Neural crest cell (in vitro differentiated cells): ENCODE results near the gene ELP4. TPM values are rescaled to one million over a fixed set of nuclear protein-coding genes. Genes with fewer than 3 reads are reported as not detected.

ENCODE experiments used
- DNase-seq: peaks from one replicate; pipeline ENCODE4 v3.0.0; 2021; ENCODE audit warnings: low read depth, mixed read lengths, low spot score
- H3K27ac Mint-ChIP-seq: one replicate; pipeline ENCODE4 v1.8.0; 2021; ENCODE audit warnings: mild to moderate bottlenecking, mixed read lengths; ENCODE audit not compliant: unreplicated experiment
- H3K27me3 Mint-ChIP-seq: 2 replicates; pipeline ENCODE4 v1.8.0; 2021; ENCODE audit warnings: low read depth, mild to moderate bottlenecking, mixed read lengths
- H3K36me3 Mint-ChIP-seq: 2 replicates; pipeline ENCODE4 v1.8.0; 2021; ENCODE audit warnings: low read depth, mild to moderate bottlenecking, mixed read lengths
- H3K4me1 Mint-ChIP-seq: 2 replicates; pipeline ENCODE4 v1.8.0; 2021; ENCODE audit warnings: mixed read lengths
- H3K4me3 Mint-ChIP-seq: one replicate; pipeline ENCODE4 v1.8.0; 2021; ENCODE audit warnings: mild to moderate bottlenecking, mixed read lengths
- H3K9me3 Mint-ChIP-seq: 2 replicates; pipeline ENCODE4 v1.8.0; 2021; ENCODE audit warnings: mixed read lengths
- CTCF ChIP-seq: fragments of 200-600 bp; sonication (generic); conservative IDR thresholded peaks from 2 replicates; pipeline ENCODE4 v1.5.0; 2021; ENCODE audit warnings: antibody characterized with exemption, mild to moderate bottlenecking
- total RNA-seq: library from RNA; stranded (reverse); gene quantifications from 2 replicates; pipeline ENCODE4 v1.2.1, GENCODE V29; 2021

The ELP4 gene
- total RNA-seq, 1 donor from 2014 or later = 19.9 TPM

- peak overlapping the region; percentile 17 for H3K4me3 Mint-ChIP-seq
- TF ChIP-seq CTCF = no peak
- peaks cover 18% of the 10 kb centered on the region for H3K4me1 Mint-ChIP-seq
- DNase-seq = no peak
- H3K36me3 Mint-ChIP-seq = no peaks in the 10 kb centered on the region
- H3K27ac Mint-ChIP-seq = no peak overlapping the region
- H3K9me3 Mint-ChIP-seq = no peaks in the 10 kb centered on the region
- peaks cover 98% of the 10 kb centered on the region for H3K27me3 Mint-ChIP-seq
Observed at GRCh38 chr11:31824332-31824878, 314.8 kb downstream of the ELP4 start.

GRCh38 chr11:31824879-31825837, 315.6 kb downstream of the ELP4 start:
- no peak for TF ChIP-seq CTCF
- Mint-ChIP-seq H3K27me3 (peaks cover 98% of the 10 kb centered on the region), H3K9me3 (no peaks in the 10 kb centered on the region), H3K4me3 (peak overlapping the region; percentile 48), H3K4me1 (peaks cover 18% of the 10 kb centered on the region), H3K27ac (no peak overlapping the region), H3K36me3 (no peaks in the 10 kb centered on the region)
- DNase-seq = peak; percentile 16

- H3K27ac Mint-ChIP-seq = no peak overlapping the region
- no peak for TF ChIP-seq CTCF
- H3K9me3 Mint-ChIP-seq = no peaks in the 10 kb centered on the region
- H3K4me3 Mint-ChIP-seq = peak overlapping the region; percentile 48
- H3K36me3 Mint-ChIP-seq = no peaks in the 10 kb centered on the region
- H3K27me3 Mint-ChIP-seq = peaks cover 97% of the 10 kb centered on the region
- no peak for DNase-seq
- peaks cover 18% of the 10 kb centered on the region for H3K4me1 Mint-ChIP-seq
Observed at GRCh38 chr11:31825838-31826484, 316.4 kb downstream of the ELP4 start.

GRCh38 chr11:31826536-31827438, 317.2 kb downstream of the ELP4 start:
- TF ChIP-seq CTCF = no peak
- Mint-ChIP-seq H3K4me3 (peak overlapping the region; percentile 9), H3K36me3 (no peaks in the 10 kb centered on the region), H3K27me3 (peaks cover 91% of the 10 kb centered on the region), H3K9me3 (no peaks in the 10 kb centered on the region), H3K27ac (no peak overlapping the region), H3K4me1 (peaks cover 18% of the 10 kb centered on the region)
- DNase-seq = peak; percentile 9
